ENCODE measurements around the gene LRRTM1.

Gene LRRTM1

DNA sequence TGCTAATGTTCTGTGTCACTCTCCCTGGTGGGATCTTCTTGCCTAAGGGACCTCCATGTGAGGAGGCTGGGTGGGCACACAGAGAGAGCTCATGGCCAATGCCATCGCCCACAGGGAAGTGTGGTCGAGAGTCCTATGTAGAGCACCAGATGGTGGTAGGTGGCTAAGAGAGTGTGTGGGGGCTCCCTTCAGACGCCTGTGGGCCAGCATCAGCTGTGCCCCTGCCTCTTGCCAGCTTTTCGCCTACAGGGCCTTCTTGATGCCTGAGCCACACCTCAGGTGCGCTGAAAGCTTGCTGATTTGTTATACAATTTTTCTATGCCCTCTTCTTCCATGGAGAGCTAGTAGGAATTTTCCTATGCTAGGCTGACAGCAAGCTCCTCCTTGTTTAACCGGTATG is 38.3 kb downstream of the LRRTM1 start:
- no peaks in the 10 kb centered on the region for H3K79me2 ChIP-seq (ENCODE audit: insufficient read depth, low read depth)
- H3K4me2 ChIP-seq = no peak overlapping the region
- H3K4me1 ChIP-seq (ENCODE audit: low read depth, poor library complexity, severe bottlenecking) = no peaks in the 10 kb centered on the region
- H3K9ac ChIP-seq = no peak overlapping the region
- H3K36me3 ChIP-seq (ENCODE audit: insufficient read depth) = no peaks in the 10 kb centered on the region
- H2AFZ ChIP-seq (ENCODE audit: low read depth) = no peak overlapping the region
- no peaks in the 10 kb centered on the region for H4K20me1 ChIP-seq (ENCODE audit: insufficient read depth)
- H3K4me3 ChIP-seq (IDR thresholded peaks at IDR 0.05; ENCODE audit: insufficient read depth, low read depth, low read length) = no peak overlapping the region
- no peak overlapping the region for H3K27ac ChIP-seq
- no peaks in the 10 kb centered on the region for H3K27me3 ChIP-seq (ENCODE audit: insufficient read depth, low read depth)
- TF ChIP-seq, protein P1, sequence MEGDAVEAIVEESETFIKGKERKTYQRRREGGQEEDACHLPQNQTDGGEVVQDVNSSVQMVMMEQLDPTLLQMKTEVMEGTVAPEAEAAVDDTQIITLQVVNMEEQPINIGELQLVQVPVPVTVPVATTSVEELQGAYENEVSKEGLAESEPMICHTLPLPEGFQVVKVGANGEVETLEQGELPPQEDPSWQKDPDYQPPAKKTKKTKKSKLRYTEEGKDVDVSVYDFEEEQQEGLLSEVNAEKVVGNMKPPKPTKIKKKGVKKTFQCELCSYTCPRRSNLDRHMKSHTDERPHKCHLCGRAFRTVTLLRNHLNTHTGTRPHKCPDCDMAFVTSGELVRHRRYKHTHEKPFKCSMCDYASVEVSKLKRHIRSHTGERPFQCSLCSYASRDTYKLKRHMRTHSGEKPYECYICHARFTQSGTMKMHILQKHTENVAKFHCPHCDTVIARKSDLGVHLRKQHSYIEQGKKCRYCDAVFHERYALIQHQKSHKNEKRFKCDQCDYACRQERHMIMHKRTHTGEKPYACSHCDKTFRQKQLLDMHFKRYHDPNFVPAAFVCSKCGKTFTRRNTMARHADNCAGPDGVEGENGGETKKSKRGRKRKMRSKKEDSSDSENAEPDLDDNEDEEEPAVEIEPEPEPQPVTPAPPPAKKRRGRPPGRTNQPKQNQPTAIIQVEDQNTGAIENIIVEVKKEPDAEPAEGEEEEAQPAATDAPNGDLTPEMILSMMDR (conservative IDR thresholded peaks at IDR 0.05; ENCODE audit: low read depth, low read length) = no peak

DNA sequence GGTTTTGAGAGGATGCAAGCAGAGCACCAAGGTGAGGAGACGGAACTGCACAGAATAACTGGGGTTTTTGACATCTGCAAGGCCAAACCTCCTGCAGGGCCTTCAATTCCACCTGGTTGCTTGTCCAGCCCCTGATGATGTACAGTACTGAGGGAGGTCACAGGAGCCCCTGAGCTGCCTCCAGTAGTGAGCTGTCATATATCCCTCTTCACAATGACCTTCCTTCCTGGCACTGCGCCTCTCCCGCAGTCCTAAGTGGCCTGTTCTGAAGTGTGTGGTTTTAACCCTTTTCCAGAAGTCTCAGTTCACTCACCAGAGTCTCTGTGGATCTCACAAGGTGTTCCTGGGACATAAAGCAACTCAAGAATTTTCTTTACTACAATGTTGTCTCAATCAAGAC is 45.3 kb downstream of the LRRTM1 start:
- Histone ChIP-seq H3K4me3 (IDR thresholded peaks at IDR 0.05; ENCODE audit: insufficient read depth, low read depth, low read length) (no peak overlapping the region), H4K20me1 (ENCODE audit: insufficient read depth) (no peaks in the 10 kb centered on the region), H3K4me1 (ENCODE audit: low read depth, poor library complexity, severe bottlenecking) (no peaks in the 10 kb centered on the region), H3K27me3 (ENCODE audit: insufficient read depth, low read depth) (no peaks in the 10 kb centered on the region), H3K36me3 (ENCODE audit: insufficient read depth) (no peaks in the 10 kb centered on the region), H3K4me2 (no peak overlapping the region), H3K9ac (no peak overlapping the region), H2AFZ (ENCODE audit: low read depth) (no peak overlapping the region), H3K27ac (no peak overlapping the region), H3K79me2 (ENCODE audit: insufficient read depth, low read depth) (no peaks in the 10 kb centered on the region)
- TF ChIP-seq, protein P1 (conservative IDR thresholded peaks at IDR 0.05; ENCODE audit: low read depth, low read length) = no peak

DNA sequence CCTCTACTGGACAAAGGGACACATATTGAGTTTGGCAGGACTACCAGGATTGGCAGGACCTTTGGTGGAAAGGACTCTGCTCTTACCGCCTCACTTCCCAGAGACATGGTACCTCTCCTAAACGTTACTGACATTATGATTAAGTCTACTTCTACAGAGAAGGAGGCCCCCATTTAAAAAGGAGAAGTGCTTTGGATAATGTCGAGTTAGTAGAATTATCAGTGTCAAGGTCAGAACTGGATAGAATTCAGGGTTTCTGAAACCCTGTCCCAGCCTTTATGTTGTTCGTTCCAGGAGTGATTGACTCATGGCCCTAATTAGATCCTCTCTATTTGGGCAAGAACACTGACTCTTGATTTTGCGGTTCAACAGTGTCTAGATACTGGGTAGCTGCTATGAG is 45.8 kb downstream of the LRRTM1 start:
- Histone ChIP-seq H3K4me1 (ENCODE audit: low read depth, poor library complexity, severe bottlenecking) (no peaks in the 10 kb centered on the region), H3K36me3 (ENCODE audit: insufficient read depth) (no peaks in the 10 kb centered on the region), H4K20me1 (ENCODE audit: insufficient read depth) (no peaks in the 10 kb centered on the region), H3K27me3 (ENCODE audit: insufficient read depth, low read depth) (no peaks in the 10 kb centered on the region), H3K4me3 (IDR thresholded peaks at IDR 0.05; ENCODE audit: insufficient read depth, low read depth, low read length) (no peak overlapping the region), H3K79me2 (ENCODE audit: insufficient read depth, low read depth) (no peaks in the 10 kb centered on the region), H2AFZ (ENCODE audit: low read depth) (no peak overlapping the region), H3K9ac (no peak overlapping the region), H3K27ac (no peak overlapping the region), H3K4me2 (no peak overlapping the region)
- TF ChIP-seq, protein P1 (conservative IDR thresholded peaks at IDR 0.05; ENCODE audit: low read depth, low read length) = no peak

DNA sequence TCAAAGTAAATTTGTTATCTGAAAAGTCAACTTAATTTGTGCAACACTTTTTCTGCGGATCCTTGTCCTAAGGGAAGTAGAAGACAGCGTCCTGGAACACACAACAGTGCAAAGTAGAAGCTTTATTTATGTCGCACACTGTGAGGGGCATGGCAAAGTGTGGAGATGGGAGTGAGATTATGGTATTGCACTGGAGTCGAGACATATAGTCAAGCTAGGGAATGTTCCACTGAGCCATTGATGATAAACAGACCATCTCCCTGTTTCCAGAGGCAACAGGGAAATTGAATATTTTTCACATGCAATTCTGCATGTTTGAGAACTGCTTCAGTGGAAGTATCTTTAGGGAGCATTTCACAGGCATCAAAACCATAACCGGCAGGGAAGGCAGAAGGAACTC is 46.2 kb downstream of the LRRTM1 start:
- H3K4me3 ChIP-seq (IDR thresholded peaks at IDR 0.05; ENCODE audit: insufficient read depth, low read depth, low read length) = no peak overlapping the region
- no peaks in the 10 kb centered on the region for H3K79me2 ChIP-seq (ENCODE audit: insufficient read depth, low read depth)
- H4K20me1 ChIP-seq (ENCODE audit: insufficient read depth) = no peaks in the 10 kb centered on the region
- H3K4me1 ChIP-seq (ENCODE audit: low read depth, poor library complexity, severe bottlenecking) = no peaks in the 10 kb centered on the region
- no peak overlapping the region for H3K4me2 ChIP-seq
- H3K27ac ChIP-seq = no peak overlapping the region
- no peaks in the 10 kb centered on the region for H3K36me3 ChIP-seq (ENCODE audit: insufficient read depth)
- no peaks in the 10 kb centered on the region for H3K27me3 ChIP-seq (ENCODE audit: insufficient read depth, low read depth)
- no peak overlapping the region for H2AFZ ChIP-seq (ENCODE audit: low read depth)
- no peak overlapping the region for H3K9ac ChIP-seq
- TF ChIP-seq, protein P1 (conservative IDR thresholded peaks at IDR 0.05; ENCODE audit: low read depth, low read length) = no peak

DNA sequence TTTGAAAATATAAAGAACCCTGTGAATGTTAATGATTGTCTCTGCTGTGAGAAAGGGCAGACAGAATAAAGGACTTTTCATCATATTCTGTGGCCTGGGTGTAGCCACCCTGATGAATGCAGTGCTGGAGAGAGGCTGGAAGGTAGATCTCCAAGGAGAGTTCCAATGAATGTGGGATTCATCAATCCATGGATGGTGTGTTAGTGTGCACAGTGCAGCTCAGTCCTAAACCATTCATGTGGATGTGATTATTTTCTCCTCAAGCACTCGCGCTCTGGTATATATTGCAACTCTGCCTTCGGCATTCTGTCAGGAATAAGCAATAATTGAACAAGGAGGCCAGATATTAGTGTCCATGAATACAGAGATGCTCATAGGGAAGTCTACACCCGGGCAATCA is 47.1 kb downstream of the LRRTM1 start:
- no peaks in the 10 kb centered on the region for H3K27me3 ChIP-seq (ENCODE audit: insufficient read depth, low read depth)
- no peak overlapping the region for H3K9ac ChIP-seq
- H2AFZ ChIP-seq (ENCODE audit: low read depth) = no peak overlapping the region
- H3K36me3 ChIP-seq (ENCODE audit: insufficient read depth) = no peaks in the 10 kb centered on the region
- H3K4me2 ChIP-seq = no peak overlapping the region
- no peaks in the 10 kb centered on the region for H4K20me1 ChIP-seq (ENCODE audit: insufficient read depth)
- TF ChIP-seq, protein P1 (conservative IDR thresholded peaks at IDR 0.05; ENCODE audit: low read depth, low read length) = no peak
- no peak overlapping the region for H3K27ac ChIP-seq
- no peak overlapping the region for H3K4me3 ChIP-seq (IDR thresholded peaks at IDR 0.05; ENCODE audit: insufficient read depth, low read depth, low read length)
- H3K4me1 ChIP-seq (ENCODE audit: low read depth, poor library complexity, severe bottlenecking) = no peaks in the 10 kb centered on the region
- no peaks in the 10 kb centered on the region for H3K79me2 ChIP-seq (ENCODE audit: insufficient read depth, low read depth)
